ENCODE measurements around the gene FAM174B.

FAM174B gene

GRCh38 chr15:92676561-92676960, 21.0 kb upstream of the FAM174B start:
- Histone ChIP-seq H3K9me3 (no peaks in the 10 kb centered on the region), H3K4me1 (peaks cover 0 to 10% (median 0%) of the 10 kb centered on the region in 4 donors), H3K27ac (no peak overlapping the region), H3K4me3 (no peak overlapping the region), H3K36me3 (no peaks in the 10 kb centered on the region), H3K27me3 (no peaks in the 10 kb centered on the region)
- DNase-seq, result no peak
- no peak for TF ChIP-seq CTCF (IDR thresholded peaks at IDR 0.05)
- intact Hi-C loops (cut with DNase I; ENCODE audit: low total_unique reads), result no loop called here

GRCh38 chr15:92675485-92675884, 19.9 kb upstream of the FAM174B start:
- H3K27ac ChIP-seq, result no peak overlapping the region
- H3K4me1 ChIP-seq, result no peaks in the 10 kb centered on the region
- no peak overlapping the region for H3K4me3 ChIP-seq
- no peaks in the 10 kb centered on the region for H3K27me3 ChIP-seq
- intact Hi-C loops (cut with DNase I; ENCODE audit: low total_unique reads), result no loop called here
- no peak for DNase-seq
- no peaks in the 10 kb centered on the region for H3K9me3 ChIP-seq
- H3K36me3 ChIP-seq, result no peaks in the 10 kb centered on the region
- no peak for TF ChIP-seq CTCF (IDR thresholded peaks at IDR 0.05)

- no peaks in the 10 kb centered on the region for H3K36me3 ChIP-seq
- no peaks in the 10 kb centered on the region for H3K27me3 ChIP-seq
- intact Hi-C loops (cut with DNase I; ENCODE audit: low total_unique reads), result no loop called here
- no peak overlapping the region for H3K27ac ChIP-seq
- TF ChIP-seq CTCF (IDR thresholded peaks at IDR 0.05), result no peak
- no peak for DNase-seq
- H3K4me1 ChIP-seq, result no peaks in the 10 kb centered on the region
- no peaks in the 10 kb centered on the region for H3K9me3 ChIP-seq
- H3K4me3 ChIP-seq, result no peak overlapping the region
Observed at GRCh38 chr15:92674347-92674746, 18.8 kb upstream of the FAM174B start.

- no peak for TF ChIP-seq CTCF (IDR thresholded peaks at IDR 0.05)
- Histone ChIP-seq H3K9me3 (no peaks in the 10 kb centered on the region), H3K27me3 (no peaks in the 10 kb centered on the region), H3K36me3 (no peaks in the 10 kb centered on the region), H3K27ac (no peak overlapping the region), H3K4me3 (no peak overlapping the region), H3K4me1 (peaks cover 0 to 8% (median 6%) of the 10 kb centered on the region in 4 donors)
- no peak for DNase-seq
- intact Hi-C loops (cut with DNase I; ENCODE audit: low total_unique reads), result no loop called here
Observed at GRCh38 chr15:92672102-92672501, 16.5 kb upstream of the FAM174B start.

- DNase-seq, result no peak
- intact Hi-C loops (cut with DNase I; ENCODE audit: low total_unique reads), result no loop called here
- no peak for TF ChIP-seq CTCF (IDR thresholded peaks at IDR 0.05)
- no peak overlapping the region for H3K4me3 ChIP-seq
- H3K27me3 ChIP-seq, result no peaks in the 10 kb centered on the region
- H3K9me3 ChIP-seq, result no peaks in the 10 kb centered on the region
- H3K4me1 ChIP-seq, result peaks cover 0 to 15% (median 8%) of the 10 kb centered on the region in 4 donors
- H3K27ac ChIP-seq, result no peak overlapping the region
- H3K36me3 ChIP-seq, result no peaks in the 10 kb centered on the region
Observed at GRCh38 chr15:92671406-92671805, 15.8 kb upstream of the FAM174B start.

- Histone ChIP-seq H3K9me3 (no peaks in the 10 kb centered on the region), H3K27ac (no peak overlapping the region), H3K27me3 (no peaks in the 10 kb centered on the region), H3K36me3 (no peaks in the 10 kb centered on the region), H3K4me1 (peaks cover 0 to 23% (median 15%) of the 10 kb centered on the region in 4 donors), H3K4me3 (no peak overlapping the region)
- TF ChIP-seq CTCF (IDR thresholded peaks at IDR 0.05), result no peak
- intact Hi-C loops (cut with DNase I; ENCODE audit: low total_unique reads), result no loop called here
- DNase-seq, result no peak
Observed at GRCh38 chr15:92670621-92671020, 15.0 kb upstream of the FAM174B start.
